Neural cell (in vitro differentiated cells): ENCODE data around the gene ZNF839.

Source experiments
- RAD21 ChIP-seq: fragments of 450-650 bp; conservative IDR thresholded peaks from 2 replicates; pipeline ENCODE4 v1.6.1; 2014; ENCODE audit warnings: antibody characterized with exemption, mild to moderate bottlenecking, moderate library complexity
- TF ChIP-seq, protein P1 (sequence below): fragments of 450-650 bp; IDR thresholded peaks from 2 replicates; pipeline ENCODE4 v1.5.1; 2014; ENCODE audit warnings: antibody characterized with exemption, mild to moderate bottlenecking, moderate library complexity; ENCODE audit not compliant: poor library complexity, severe bottlenecking

DNA sequence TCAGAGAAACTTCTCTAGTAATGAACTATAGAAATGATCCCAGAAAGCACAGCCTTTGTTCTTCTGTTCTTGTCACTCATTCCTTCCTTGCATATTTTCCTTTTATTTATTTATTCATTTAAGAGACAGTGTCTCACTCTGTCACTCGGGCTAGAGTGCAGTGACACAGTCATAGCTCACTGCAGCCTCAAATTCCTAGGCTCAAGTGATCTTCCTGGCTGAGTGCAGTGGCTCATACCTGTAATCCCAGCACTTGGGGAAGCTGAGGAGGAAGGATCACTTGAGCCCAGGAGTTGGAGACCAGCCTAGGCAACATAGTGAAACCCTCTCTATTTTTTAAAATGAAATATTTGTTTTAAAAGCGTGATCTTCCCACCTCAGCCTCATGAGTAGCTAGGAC is 54.7 kb downstream of the ZNF839 start:
- TF ChIP-seq, protein P1, sequence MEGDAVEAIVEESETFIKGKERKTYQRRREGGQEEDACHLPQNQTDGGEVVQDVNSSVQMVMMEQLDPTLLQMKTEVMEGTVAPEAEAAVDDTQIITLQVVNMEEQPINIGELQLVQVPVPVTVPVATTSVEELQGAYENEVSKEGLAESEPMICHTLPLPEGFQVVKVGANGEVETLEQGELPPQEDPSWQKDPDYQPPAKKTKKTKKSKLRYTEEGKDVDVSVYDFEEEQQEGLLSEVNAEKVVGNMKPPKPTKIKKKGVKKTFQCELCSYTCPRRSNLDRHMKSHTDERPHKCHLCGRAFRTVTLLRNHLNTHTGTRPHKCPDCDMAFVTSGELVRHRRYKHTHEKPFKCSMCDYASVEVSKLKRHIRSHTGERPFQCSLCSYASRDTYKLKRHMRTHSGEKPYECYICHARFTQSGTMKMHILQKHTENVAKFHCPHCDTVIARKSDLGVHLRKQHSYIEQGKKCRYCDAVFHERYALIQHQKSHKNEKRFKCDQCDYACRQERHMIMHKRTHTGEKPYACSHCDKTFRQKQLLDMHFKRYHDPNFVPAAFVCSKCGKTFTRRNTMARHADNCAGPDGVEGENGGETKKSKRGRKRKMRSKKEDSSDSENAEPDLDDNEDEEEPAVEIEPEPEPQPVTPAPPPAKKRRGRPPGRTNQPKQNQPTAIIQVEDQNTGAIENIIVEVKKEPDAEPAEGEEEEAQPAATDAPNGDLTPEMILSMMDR = no peak
- no peak for TF ChIP-seq RAD21
